Measurements from ENCODE around the gene ARPC5L.

ARPC5L gene

DNA sequence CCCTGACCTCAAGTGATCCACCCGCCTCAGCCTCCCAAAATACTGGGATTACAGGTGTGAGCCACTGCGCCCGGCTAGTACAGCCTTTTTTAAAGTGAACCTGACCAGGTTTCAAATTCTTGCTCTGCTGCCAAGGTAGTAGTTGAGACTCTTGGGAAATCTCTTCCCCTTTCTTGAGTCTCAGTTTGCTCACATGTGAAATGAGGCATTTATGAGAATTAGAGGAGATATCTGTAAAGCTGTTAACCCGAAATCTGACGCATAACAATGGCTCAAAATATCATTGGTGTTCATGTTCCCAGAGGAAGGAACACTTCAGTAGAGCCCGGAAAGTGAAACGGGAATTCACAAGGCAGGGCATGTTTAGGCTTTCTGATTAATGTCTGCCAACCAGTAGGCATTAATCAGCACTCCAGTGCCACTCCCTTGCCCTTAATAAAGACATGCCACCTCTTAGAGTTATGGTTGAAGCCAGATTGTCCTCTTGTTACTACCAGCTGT, 1.5 kb downstream of the ARPC5L start:
- peak overlapping the region in 1 of 2 donors; percentile 18 for H3K27ac ChIP-seq (ENCODE audit: low read depth in 2 of 2, low read length in 2 of 2)
- no peak overlapping the region for H3K4me3 ChIP-seq (ENCODE audit: low read length in 2 of 2)
- peaks cover 18 to 20% of the 10 kb centered on the region in 2 donors for H3K4me1 ChIP-seq (ENCODE audit: control insufficient read depth in 2 of 2, insufficient read depth in 2 of 2, low read length in 2 of 2)
- peaks cover 21 to 23% of the 10 kb centered on the region in 2 donors for H3K36me3 ChIP-seq (ENCODE audit: control insufficient read depth in 2 of 2, insufficient read depth in 2 of 2, low read length in 2 of 2)
- no peak overlapping the region for H3K9ac ChIP-seq (ENCODE audit: low read depth in 1 of 2, low read length in 2 of 2)
- H3K9me3 ChIP-seq (ENCODE audit: control insufficient read depth in 2 of 2, low read length in 2 of 2): no peaks in the 10 kb centered on the region
- no peaks in the 10 kb centered on the region for H3K27me3 ChIP-seq (ENCODE audit: control insufficient read depth in 2 of 2, insufficient read depth in 2 of 2, low read length in 2 of 2)

DNA sequence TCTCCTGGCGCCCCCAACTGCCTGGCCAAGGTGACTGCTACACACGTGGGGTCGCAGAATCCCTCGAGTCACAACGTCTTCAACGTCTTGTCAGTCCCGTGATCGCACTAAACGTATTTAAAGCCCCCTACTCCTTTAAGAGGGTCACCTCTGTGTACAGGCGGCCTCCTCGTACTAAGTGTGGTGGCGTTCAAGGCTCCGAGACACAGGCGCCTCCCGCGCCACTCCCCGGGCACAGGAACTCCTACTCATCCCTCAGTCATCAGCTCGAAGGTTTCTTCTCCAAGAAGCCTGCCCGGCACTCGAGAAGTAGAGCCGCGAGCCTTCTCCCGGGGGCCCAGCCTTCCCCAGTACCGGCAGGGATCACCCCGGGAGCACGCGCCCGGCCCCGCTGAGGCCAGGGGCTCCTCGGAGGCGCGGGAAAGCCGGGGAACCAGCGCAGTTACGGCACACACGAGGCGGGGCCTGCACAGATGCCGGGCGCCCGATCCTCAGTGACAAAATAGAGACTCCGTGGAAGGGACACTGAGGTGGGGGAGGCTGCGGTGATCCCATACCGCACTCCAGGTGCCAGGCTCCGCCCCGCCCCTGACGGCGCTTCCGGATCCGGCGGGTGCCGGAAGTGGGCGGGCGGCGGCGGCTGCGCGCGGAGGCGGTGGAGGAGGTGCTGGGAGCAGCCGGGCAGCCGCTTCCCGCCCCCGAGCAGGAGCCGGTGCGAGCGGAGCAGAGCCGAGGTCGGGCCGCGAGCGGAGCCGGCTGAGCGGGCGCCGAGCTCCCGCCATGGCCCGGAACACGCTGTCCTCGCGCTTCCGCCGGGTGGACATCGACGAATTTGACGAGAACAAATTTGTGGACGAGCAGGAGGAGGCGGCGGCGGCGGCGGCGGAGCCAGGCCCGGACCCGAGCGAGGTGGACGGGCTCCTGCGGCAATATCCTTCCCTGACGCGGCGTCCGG, 6.9 kb downstream of the ARPC5L start:
- H3K9me3 ChIP-seq (ENCODE audit: control insufficient read depth in 2 of 2, low read length in 2 of 2): no peaks in the 10 kb centered on the region
- H3K9ac ChIP-seq (ENCODE audit: low read depth in 1 of 2, low read length in 2 of 2): peak overlapping the region; percentile 94 to 96
- peak overlapping the region; percentile 94 for H3K4me3 ChIP-seq (ENCODE audit: low read length in 2 of 2)
- no peaks in the 10 kb centered on the region for H3K27me3 ChIP-seq (ENCODE audit: control insufficient read depth in 2 of 2, insufficient read depth in 2 of 2, low read length in 2 of 2)
- peak overlapping the region; percentile 94 to 95 for H3K27ac ChIP-seq (ENCODE audit: low read depth in 2 of 2, low read length in 2 of 2)
- H3K4me1 ChIP-seq (ENCODE audit: control insufficient read depth in 2 of 2, insufficient read depth in 2 of 2, low read length in 2 of 2): peaks cover 22 to 27% of the 10 kb centered on the region in 2 donors
- H3K36me3 ChIP-seq (ENCODE audit: control insufficient read depth in 2 of 2, insufficient read depth in 2 of 2, low read length in 2 of 2): peaks cover 6 to 9% of the 10 kb centered on the region in 2 donors

DNA sequence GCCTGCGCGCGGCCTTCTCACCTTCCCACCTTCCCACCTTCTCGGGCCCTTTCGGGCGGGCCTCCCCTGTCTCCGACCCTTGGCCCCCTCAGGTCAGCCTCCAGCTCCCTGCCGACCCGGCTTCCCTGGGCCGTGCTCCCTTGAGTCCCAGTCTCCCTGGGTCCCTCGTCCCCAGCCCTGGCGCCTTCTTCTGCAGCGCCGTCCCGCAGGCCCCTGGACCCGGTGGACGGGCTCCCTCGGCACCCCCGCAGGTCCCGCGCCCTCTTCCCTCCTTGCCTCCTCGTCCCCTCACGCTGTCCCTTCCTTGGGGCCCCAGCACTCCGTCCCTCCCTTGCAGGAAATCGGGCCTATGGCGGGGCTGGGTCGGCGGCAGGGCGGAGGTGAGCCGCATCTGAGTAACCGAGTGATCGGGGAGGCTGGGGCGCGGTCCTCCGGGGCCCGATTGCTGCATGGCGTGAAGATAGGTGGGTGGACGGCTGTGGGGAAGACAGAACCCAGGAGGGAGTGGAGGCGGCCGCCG, 7.6 kb downstream of the ARPC5L start:
- peaks cover 22 to 27% of the 10 kb centered on the region in 2 donors for H3K4me1 ChIP-seq (ENCODE audit: control insufficient read depth in 2 of 2, insufficient read depth in 2 of 2, low read length in 2 of 2)
- H3K9me3 ChIP-seq (ENCODE audit: control insufficient read depth in 2 of 2, low read length in 2 of 2): no peaks in the 10 kb centered on the region
- peak overlapping the region; percentile 88 to 94 for H3K4me3 ChIP-seq (ENCODE audit: low read length in 2 of 2)
- peak overlapping the region; percentile 84 to 96 for H3K9ac ChIP-seq (ENCODE audit: low read depth in 1 of 2, low read length in 2 of 2)
- H3K27ac ChIP-seq (ENCODE audit: low read depth in 2 of 2, low read length in 2 of 2): peak overlapping the region; percentile 94 to 95
- H3K36me3 ChIP-seq (ENCODE audit: control insufficient read depth in 2 of 2, insufficient read depth in 2 of 2, low read length in 2 of 2): peaks cover 10 to 14% of the 10 kb centered on the region in 2 donors
- no peaks in the 10 kb centered on the region for H3K27me3 ChIP-seq (ENCODE audit: control insufficient read depth in 2 of 2, insufficient read depth in 2 of 2, low read length in 2 of 2)

DNA sequence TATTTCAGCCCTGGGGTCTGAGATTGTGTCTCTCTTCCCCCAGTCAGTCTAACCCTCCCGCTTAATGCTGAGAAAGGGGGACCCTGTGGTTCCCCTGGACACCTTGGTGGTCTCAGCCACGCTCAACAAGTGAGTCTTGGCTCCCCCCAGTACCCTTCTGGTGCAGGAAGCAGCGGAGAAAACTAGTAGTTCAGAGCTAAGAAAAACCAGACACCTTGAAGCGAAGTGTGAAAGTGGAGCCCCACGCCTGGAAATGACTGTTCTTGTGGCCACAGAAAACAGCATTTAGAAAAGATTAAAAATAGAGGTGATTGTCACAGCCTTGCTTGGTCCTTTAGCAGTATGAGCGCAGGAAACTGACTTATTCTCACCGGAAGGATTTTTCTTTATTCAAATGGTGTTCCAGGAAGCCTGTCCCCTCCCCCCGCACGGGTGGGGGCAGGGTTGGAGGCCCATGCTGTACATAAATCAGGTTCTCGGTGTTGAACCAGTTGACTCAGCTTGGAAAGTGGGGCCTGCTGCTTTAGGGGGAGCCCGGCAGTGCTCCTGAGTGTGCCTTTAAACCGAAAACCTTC, 8.1 kb downstream of the ARPC5L start:
- Histone ChIP-seq H3K9me3 (ENCODE audit: control insufficient read depth in 2 of 2, low read length in 2 of 2) (no peaks in the 10 kb centered on the region), H3K4me1 (ENCODE audit: control insufficient read depth in 2 of 2, insufficient read depth in 2 of 2, low read length in 2 of 2) (peaks cover 22 to 27% of the 10 kb centered on the region in 2 donors), H3K9ac (ENCODE audit: low read depth in 1 of 2, low read length in 2 of 2) (peak overlapping the region; percentile 84 to 96), H3K4me3 (ENCODE audit: low read length in 2 of 2) (peak overlapping the region; percentile 88 to 94), H3K27me3 (ENCODE audit: control insufficient read depth in 2 of 2, insufficient read depth in 2 of 2, low read length in 2 of 2) (no peaks in the 10 kb centered on the region), H3K36me3 (ENCODE audit: control insufficient read depth in 2 of 2, insufficient read depth in 2 of 2, low read length in 2 of 2) (peaks cover 16 to 19% of the 10 kb centered on the region in 2 donors), H3K27ac (ENCODE audit: low read depth in 2 of 2, low read length in 2 of 2) (peak overlapping the region; percentile 94 to 95)

DNA sequence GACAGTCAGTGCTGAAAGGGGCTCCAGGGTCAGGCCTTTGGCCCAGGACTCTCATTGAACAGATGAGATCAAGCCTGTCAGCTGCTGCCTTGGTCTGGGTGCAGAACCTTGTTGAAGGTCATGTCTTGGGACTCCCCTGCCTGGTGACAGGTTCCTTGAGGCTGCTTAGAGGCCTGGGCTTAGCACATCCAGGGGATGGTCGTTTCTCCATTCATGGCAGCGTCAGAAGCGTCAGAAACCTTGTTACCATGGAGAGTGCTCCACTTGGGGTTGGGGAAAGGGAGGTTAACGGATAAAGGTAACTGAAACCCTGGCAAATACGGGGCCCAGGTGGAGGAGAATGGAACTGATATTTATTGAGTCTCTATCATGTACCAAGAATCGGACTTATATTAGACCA, 8.8 kb downstream of the ARPC5L start:
- Histone ChIP-seq H3K27me3 (ENCODE audit: control insufficient read depth in 2 of 2, insufficient read depth in 2 of 2, low read length in 2 of 2) (no peaks in the 10 kb centered on the region), H3K4me3 (ENCODE audit: low read length in 2 of 2) (peak overlapping the region; percentile 88 to 94), H3K36me3 (ENCODE audit: control insufficient read depth in 2 of 2, insufficient read depth in 2 of 2, low read length in 2 of 2) (peaks cover 22 to 26% of the 10 kb centered on the region in 2 donors), H3K27ac (ENCODE audit: low read depth in 2 of 2, low read length in 2 of 2) (peak overlapping the region; percentile 34 to 95), H3K9ac (ENCODE audit: low read depth in 1 of 2, low read length in 2 of 2) (peak overlapping the region; percentile 84 to 96), H3K9me3 (ENCODE audit: control insufficient read depth in 2 of 2, low read length in 2 of 2) (no peaks in the 10 kb centered on the region), H3K4me1 (ENCODE audit: control insufficient read depth in 2 of 2, insufficient read depth in 2 of 2, low read length in 2 of 2) (peaks cover 22 to 27% of the 10 kb centered on the region in 2 donors)

DNA sequence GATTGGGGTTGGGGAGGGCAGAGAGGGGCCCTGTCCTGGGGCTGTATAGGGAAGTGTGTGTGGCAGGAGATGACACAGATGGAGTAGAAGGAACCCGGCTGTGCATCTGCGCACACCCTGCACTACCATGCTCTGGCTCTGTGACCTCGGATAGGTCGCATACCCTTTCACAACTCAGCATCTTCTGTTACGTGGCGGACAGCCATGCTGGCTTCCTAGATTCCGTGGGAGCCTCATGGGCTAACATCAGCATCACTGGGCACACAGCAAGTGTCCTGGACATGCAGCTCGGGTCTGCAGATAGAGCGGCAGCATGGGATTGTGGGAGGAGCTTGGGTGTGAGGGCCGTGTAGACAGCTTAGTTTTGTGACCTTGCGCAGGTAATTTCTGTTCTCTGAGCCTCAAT, 9.2 kb downstream of the ARPC5L start:
- Histone ChIP-seq H3K36me3 (ENCODE audit: control insufficient read depth in 2 of 2, insufficient read depth in 2 of 2, low read length in 2 of 2) (peaks cover 25 to 28% of the 10 kb centered on the region in 2 donors), H3K4me1 (ENCODE audit: control insufficient read depth in 2 of 2, insufficient read depth in 2 of 2, low read length in 2 of 2) (peaks cover 22 to 27% of the 10 kb centered on the region in 2 donors), H3K27ac (ENCODE audit: low read depth in 2 of 2, low read length in 2 of 2) (peak overlapping the region in 1 of 2 donors; percentile 95), H3K4me3 (ENCODE audit: low read length in 2 of 2) (peak overlapping the region; percentile 19 to 94), H3K9ac (ENCODE audit: low read depth in 1 of 2, low read length in 2 of 2) (peak overlapping the region in 1 of 2 donors; percentile 84), H3K27me3 (ENCODE audit: control insufficient read depth in 2 of 2, insufficient read depth in 2 of 2, low read length in 2 of 2) (no peaks in the 10 kb centered on the region), H3K9me3 (ENCODE audit: control insufficient read depth in 2 of 2, low read length in 2 of 2) (no peaks in the 10 kb centered on the region)

DNA sequence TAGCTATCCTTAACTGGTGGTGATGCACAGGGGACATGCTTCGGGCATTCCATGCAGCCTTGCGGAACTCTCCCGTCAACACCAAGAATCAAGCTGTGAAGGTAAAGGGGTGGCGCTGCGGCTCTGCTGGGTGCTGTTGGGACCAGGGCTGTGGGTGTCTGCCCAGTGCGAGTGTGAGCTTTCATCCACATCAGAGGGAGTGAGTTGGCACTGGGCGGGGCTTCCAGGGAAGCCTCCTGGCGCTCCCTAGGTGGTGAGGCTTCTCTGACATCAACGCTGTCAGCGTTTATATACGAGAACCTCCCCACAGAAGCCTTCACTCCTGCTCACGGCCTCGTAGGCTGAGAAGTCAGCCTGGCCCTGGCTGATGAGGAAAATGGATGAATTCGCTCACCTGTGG, 11.7 kb downstream of the ARPC5L start:
- peaks cover 14 to 20% of the 10 kb centered on the region in 2 donors for H3K4me1 ChIP-seq (ENCODE audit: control insufficient read depth in 2 of 2, insufficient read depth in 2 of 2, low read length in 2 of 2)
- no peak overlapping the region for H3K27ac ChIP-seq (ENCODE audit: low read depth in 2 of 2, low read length in 2 of 2)
- peaks cover 43 to 52% of the 10 kb centered on the region in 2 donors for H3K36me3 ChIP-seq (ENCODE audit: control insufficient read depth in 2 of 2, insufficient read depth in 2 of 2, low read length in 2 of 2)
- H3K9me3 ChIP-seq (ENCODE audit: control insufficient read depth in 2 of 2, low read length in 2 of 2): no peaks in the 10 kb centered on the region
- H3K27me3 ChIP-seq (ENCODE audit: control insufficient read depth in 2 of 2, insufficient read depth in 2 of 2, low read length in 2 of 2): no peaks in the 10 kb centered on the region
- no peak overlapping the region for H3K4me3 ChIP-seq (ENCODE audit: low read length in 2 of 2)
- no peak overlapping the region for H3K9ac ChIP-seq (ENCODE audit: low read depth in 1 of 2, low read length in 2 of 2)

DNA sequence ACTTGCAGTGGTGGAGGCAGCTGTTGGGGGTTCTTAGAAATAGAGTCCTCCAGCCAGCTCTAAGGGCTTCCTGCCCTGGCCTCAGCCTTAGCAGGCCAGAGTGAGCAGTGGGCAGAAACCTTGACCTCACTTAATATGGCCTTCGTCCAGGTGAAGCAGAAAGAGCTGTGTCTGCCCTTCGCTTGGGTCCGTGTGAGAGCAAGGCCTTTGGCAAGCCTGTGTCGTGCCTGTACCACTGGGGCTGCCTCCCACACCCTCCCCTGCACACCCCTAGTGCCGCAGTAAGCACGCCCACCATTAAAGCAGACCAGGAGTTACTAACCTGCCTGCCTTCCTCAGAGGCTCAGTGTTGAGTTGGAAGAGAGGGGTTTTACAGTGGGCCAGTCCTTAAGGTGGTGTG, 13.6 kb downstream of the ARPC5L start:
- Histone ChIP-seq H3K27me3 (ENCODE audit: control insufficient read depth in 2 of 2, insufficient read depth in 2 of 2, low read length in 2 of 2) (no peaks in the 10 kb centered on the region), H3K4me3 (ENCODE audit: low read length in 2 of 2) (no peak overlapping the region), H3K4me1 (ENCODE audit: control insufficient read depth in 2 of 2, insufficient read depth in 2 of 2, low read length in 2 of 2) (peaks cover 11 to 12% of the 10 kb centered on the region in 2 donors), H3K36me3 (ENCODE audit: control insufficient read depth in 2 of 2, insufficient read depth in 2 of 2, low read length in 2 of 2) (peaks cover 48 to 68% of the 10 kb centered on the region in 2 donors), H3K9me3 (ENCODE audit: control insufficient read depth in 2 of 2, low read length in 2 of 2) (no peaks in the 10 kb centered on the region), H3K27ac (ENCODE audit: low read depth in 2 of 2, low read length in 2 of 2) (no peak overlapping the region), H3K9ac (ENCODE audit: low read depth in 1 of 2, low read length in 2 of 2) (no peak overlapping the region)

DNA sequence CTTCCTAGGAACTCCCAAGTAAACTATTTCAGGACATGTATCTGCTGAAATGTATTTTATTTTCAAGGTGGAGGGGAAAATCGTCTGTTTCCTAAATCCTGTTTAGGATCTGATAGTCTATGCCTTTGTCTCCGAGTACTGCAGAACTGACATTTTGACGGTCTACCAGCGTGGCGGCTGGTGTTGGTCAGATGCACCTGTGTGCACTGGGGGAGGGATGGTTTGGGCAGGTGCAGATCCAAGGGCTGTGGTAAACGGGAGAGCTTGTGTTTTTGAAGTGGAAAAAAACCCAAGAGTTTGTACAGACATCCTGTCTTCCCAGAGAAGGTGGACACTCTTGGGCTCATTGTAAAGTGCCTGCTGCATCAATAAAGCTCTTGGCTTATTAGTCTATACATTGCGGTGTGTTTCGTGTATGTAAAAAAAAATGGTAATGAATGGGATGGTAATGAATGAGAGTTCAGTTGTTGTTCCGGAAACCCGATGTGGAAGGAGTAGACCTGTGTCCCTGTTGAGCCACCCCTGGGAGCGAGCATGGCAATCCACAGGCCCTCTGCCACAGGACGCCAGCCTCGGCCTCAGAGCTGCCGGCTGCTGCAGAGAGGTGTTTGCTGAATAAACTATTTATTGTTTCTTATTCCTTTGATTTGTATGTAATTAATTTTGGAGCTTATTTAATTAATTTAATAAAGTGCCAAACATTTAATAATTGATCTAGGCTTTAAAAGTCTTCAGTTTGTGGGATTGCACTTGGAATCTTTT, 15.3 kb downstream of the ARPC5L start:
- Histone ChIP-seq H3K4me3 (ENCODE audit: low read length in 2 of 2) (no peak overlapping the region), H3K9ac (ENCODE audit: low read depth in 1 of 2, low read length in 2 of 2) (no peak overlapping the region), H3K9me3 (ENCODE audit: control insufficient read depth in 2 of 2, low read length in 2 of 2) (no peaks in the 10 kb centered on the region), H3K36me3 (ENCODE audit: control insufficient read depth in 2 of 2, insufficient read depth in 2 of 2, low read length in 2 of 2) (peaks cover 62 to 82% of the 10 kb centered on the region in 2 donors), H3K27me3 (ENCODE audit: control insufficient read depth in 2 of 2, insufficient read depth in 2 of 2, low read length in 2 of 2) (no peaks in the 10 kb centered on the region), H3K4me1 (ENCODE audit: control insufficient read depth in 2 of 2, insufficient read depth in 2 of 2, low read length in 2 of 2) (peaks cover 0 to 4% of the 10 kb centered on the region in 2 donors), H3K27ac (ENCODE audit: low read depth in 2 of 2, low read length in 2 of 2) (no peak overlapping the region)
